ENCODE data around the gene RNF130. TPM values are rescaled to one million over a fixed set of nuclear protein-coding genes. Genes with fewer than 3 reads are reported as not detected.

The RNF130 gene
- total and polyA plus RNA-seq, 2 of the 13 experiments (the other 11 are each of a cell fraction or from before 2014, with no cell fraction given): 28.2 to 28.3 TPM

GRCh38 chr5:180079702-180080466 is 8.3 kb upstream of the RNF130 start:
- Histone ChIP-seq H4K20me1 (ENCODE audit: insufficient read depth, low read length) (no peaks in the 10 kb centered on the region), H3K36me3 (replicated peaks in 1 of 2; ENCODE audit: control insufficient read depth in 1 of 2, insufficient read depth in 2 of 2, low read length in 2 of 2) (no peaks in the 10 kb centered on the region), H3K9ac (ENCODE audit: insufficient read depth, low read depth, low read length) (no peak overlapping the region), H3K4me3 (replicated peaks in 1 of 3; ENCODE audit: insufficient read depth in 1 of 3, low read depth in 2 of 3, low read length in 3 of 3) (no peak overlapping the region), H3K79me2 (ENCODE audit: insufficient read depth, low read length) (no peaks in the 10 kb centered on the region), H2AFZ (ENCODE audit: low read length) (no peak overlapping the region), H3K4me2 (ENCODE audit: low read depth, low read length) (no peak overlapping the region), H3K27me3 (ENCODE audit: control insufficient read depth in 1 of 2, insufficient read depth in 2 of 2, low read length in 2 of 2) (peaks cover 5 to 46% of the 10 kb centered on the region in 2 experiments; a peak in 3 of 5 replicates), H3K9me3 (ENCODE audit: low read length) (no peaks in the 10 kb centered on the region), H3K27ac (ENCODE audit: extremely low read length, insufficient read depth, low read length) (no peak overlapping the region), H3K4me1 (ENCODE audit: insufficient read depth, low read length) (peaks cover 30% of the 10 kb centered on the region)
- DNase-seq (ENCODE audit: low spot score): no peak
- ChIA-PET POLR2A (no interaction called here), CTCF (ENCODE audit: low intra/inter-chr PET ratio, low total read pairs) (no interaction called here)
- no TSS peak for BruUV-seq (replicated peaks)
- intact Hi-C loops (cut with micrococcal nuclease; ENCODE audit: unreplicated experiment) (no loop called here), in situ Hi-C loops (cut with HindIII; ENCODE audit: extremely low pct_ligation_motif_present, low pct_unique_long_range_greater_than_20kb) (loop anchor here (25.0 kb wide), 1 partner anchor 318 kb away; no protein-coding TSS in a partner anchor)
- ATAC-seq: no peak
- TF ChIP-seq ZNF546 (CRISPR knock-in tag; conservative IDR thresholded peaks at IDR 0.05): no peak
- no peak for TF ChIP-seq ZFY (CRISPR knock-in tag; IDR thresholded peaks at IDR 0.05)
- no peak for TF ChIP-seq CCAR2 (optimal IDR thresholded peaks at IDR 0.05; ENCODE audit: low read depth, low read length)
- no peak for TF ChIP-seq ELF4 (CRISPR knock-in tag; IDR thresholded peaks at IDR 0.05; ENCODE audit: borderline replicate concordance)
- no peak for TF ChIP-seq SPEN (CRISPR knock-in tag; IDR thresholded peaks at IDR 0.05; ENCODE audit: low read depth)
- TF ChIP-seq HNRNPH1 (optimal IDR thresholded peaks at IDR 0.05; ENCODE audit: low read depth, low read length): no peak
- TF ChIP-seq GLI4 (CRISPR knock-in tag; IDR thresholded peaks at IDR 0.05; ENCODE audit: borderline replicate concordance): no peak
- TF ChIP-seq U2AF2 (IDR thresholded peaks at IDR 0.05; ENCODE audit: low read depth, low read length): no peak
- no peak for TF ChIP-seq FOXC1 (CRISPR knock-in tag; IDR thresholded peaks at IDR 0.05; ENCODE audit: borderline replicate concordance)
- TF ChIP-seq RFX5 (IDR thresholded peaks at IDR 0.05; ENCODE audit: low read depth, low read length): no peak
- TF ChIP-seq FUBP1 (CRISPR knock-in tag; IDR thresholded peaks at IDR 0.05; ENCODE audit: borderline replicate concordance): no peak
- TF ChIP-seq ATM (IDR thresholded peaks at IDR 0.05; ENCODE audit: borderline replicate concordance): no peak
- no peak for TF ChIP-seq MEF2D (CRISPR knock-in tag; IDR thresholded peaks at IDR 0.05)
- no peak for TF ChIP-seq NFIC (IDR thresholded peaks at IDR 0.05; ENCODE audit: low read length)
- TF ChIP-seq, protein P1, sequence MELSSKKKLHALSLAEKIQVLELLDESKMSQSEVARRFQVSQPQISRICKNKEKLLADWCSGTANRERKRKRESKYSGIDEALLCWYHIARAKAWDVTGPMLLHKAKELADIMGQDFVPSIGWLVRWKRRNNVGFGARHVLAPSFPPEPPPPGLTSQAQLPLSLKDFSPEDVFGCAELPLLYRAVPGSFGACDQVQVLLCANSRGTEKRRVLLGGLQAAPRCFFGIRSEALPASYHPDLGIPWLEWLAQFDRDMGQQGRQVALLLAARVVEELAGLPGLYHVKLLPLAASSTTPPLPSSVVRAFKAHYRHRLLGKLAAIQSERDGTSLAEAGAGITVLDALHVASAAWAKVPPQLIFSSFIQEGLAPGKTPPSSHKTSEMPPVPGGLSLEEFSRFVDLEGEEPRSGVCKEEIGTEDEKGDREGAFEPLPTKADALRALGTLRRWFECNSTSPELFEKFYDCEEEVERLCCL (CRISPR knock-in tag; IDR thresholded peaks at IDR 0.05; ENCODE audit: borderline replicate concordance): no peak
- no peak for TF ChIP-seq ZNF20 (CRISPR knock-in tag; IDR thresholded peaks at IDR 0.05)
- TF ChIP-seq NCOA5 (CRISPR knock-in tag; IDR thresholded peaks at IDR 0.05): no peak
- FAIRE-seq: no peak
- 50% methylated on average over 8 of the region's 14 CpGs for WGBS (ENCODE audit: low lambda C conversion rate)
